ENCODE measurements around the gene HS3ST5.

HS3ST5 gene

DNA sequence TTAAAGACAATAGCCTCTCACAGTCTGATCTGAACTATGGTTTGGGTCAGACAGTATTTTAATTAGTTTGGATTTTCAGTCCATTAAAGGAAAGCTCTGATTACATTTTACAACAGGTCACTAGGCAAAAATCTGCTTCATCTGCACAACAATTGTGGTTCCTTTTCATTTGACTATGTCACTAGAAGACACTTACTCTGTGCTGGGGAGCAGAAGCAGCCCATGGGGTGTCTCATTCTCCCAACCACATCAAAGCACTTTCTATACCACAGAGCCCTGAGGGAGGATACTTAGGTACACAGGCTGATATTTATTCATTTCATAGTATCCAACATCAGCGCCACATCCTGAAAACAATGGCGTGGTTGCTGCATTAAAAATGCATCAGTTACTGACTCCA, 335.3 kb downstream of the HS3ST5 start:
- DNase-seq (ENCODE audit: low read depth) = no peak
- H3K4me3 ChIP-seq (ENCODE audit: low read length) = no peak overlapping the region
- TF ChIP-seq, protein P1, sequence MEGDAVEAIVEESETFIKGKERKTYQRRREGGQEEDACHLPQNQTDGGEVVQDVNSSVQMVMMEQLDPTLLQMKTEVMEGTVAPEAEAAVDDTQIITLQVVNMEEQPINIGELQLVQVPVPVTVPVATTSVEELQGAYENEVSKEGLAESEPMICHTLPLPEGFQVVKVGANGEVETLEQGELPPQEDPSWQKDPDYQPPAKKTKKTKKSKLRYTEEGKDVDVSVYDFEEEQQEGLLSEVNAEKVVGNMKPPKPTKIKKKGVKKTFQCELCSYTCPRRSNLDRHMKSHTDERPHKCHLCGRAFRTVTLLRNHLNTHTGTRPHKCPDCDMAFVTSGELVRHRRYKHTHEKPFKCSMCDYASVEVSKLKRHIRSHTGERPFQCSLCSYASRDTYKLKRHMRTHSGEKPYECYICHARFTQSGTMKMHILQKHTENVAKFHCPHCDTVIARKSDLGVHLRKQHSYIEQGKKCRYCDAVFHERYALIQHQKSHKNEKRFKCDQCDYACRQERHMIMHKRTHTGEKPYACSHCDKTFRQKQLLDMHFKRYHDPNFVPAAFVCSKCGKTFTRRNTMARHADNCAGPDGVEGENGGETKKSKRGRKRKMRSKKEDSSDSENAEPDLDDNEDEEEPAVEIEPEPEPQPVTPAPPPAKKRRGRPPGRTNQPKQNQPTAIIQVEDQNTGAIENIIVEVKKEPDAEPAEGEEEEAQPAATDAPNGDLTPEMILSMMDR (conservative IDR thresholded peaks at IDR 0.05; ENCODE audit: low read length) = no peak
